NCI-H2029 treated with DMSO at 0.1 percent for 48 hours (cell line): ENCODE measurements around the gene KCNIP1.

ENCODE experiments used
- DNase-seq: peaks from one replicate; lab custom pipeline; 2025; lab: John Stamatoyannopoulos, UW

Gene KCNIP1

GRCh38 chr5:170597109-170597751 lies 93.4 kb downstream of the KCNIP1 start:
- DNase-seq, result no peak

GRCh38 chr5:170597872-170598271 lies 94.1 kb downstream of the KCNIP1 start:
- DNase-seq, result no peak

DNA sequence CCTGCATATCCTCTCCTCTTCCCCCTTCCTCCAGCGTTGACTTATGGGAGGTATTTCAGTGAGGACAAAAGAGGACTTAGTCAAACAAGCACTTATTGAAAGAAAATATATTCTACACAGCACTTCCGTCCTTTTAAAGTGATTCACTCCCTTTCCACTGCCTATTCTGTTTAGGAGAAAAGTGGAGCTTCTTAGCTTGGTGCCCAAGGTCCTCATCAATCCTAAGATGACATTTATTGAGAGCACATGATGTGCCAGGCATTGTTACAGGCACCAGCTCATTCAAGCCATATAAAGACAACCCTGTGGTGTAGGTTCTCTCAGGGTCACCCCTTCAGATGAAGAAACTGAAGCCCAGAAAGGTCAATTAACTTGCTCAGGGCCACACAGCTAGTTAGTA lies 95.9 kb downstream of the KCNIP1 start:
- no peak for DNase-seq

DNA sequence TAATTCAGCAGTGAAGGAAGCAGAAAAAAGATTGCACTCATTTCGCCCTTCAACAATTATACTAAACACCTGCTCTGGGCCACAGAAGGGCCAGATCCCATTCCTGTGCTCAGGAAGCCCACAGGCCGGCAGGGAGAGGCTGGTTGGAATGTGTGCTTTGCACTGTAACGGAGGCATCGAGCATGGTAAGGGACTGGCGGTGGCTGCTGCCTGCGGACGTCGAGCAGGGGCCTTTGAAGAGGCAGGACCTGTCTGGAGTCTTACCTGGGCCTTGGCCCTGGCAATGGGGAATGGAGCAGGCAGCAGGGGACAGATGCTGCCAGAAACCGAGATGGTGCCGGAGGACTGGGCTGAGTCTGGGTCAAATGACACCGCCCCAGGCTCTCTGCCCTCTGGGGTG lies 97.8 kb downstream of the KCNIP1 start:
- no peak for DNase-seq

- DNase-seq, result no peak
These were observed 99.3 kb downstream of the KCNIP1 start for GRCh38 chr5:170603109-170603508.

DNA sequence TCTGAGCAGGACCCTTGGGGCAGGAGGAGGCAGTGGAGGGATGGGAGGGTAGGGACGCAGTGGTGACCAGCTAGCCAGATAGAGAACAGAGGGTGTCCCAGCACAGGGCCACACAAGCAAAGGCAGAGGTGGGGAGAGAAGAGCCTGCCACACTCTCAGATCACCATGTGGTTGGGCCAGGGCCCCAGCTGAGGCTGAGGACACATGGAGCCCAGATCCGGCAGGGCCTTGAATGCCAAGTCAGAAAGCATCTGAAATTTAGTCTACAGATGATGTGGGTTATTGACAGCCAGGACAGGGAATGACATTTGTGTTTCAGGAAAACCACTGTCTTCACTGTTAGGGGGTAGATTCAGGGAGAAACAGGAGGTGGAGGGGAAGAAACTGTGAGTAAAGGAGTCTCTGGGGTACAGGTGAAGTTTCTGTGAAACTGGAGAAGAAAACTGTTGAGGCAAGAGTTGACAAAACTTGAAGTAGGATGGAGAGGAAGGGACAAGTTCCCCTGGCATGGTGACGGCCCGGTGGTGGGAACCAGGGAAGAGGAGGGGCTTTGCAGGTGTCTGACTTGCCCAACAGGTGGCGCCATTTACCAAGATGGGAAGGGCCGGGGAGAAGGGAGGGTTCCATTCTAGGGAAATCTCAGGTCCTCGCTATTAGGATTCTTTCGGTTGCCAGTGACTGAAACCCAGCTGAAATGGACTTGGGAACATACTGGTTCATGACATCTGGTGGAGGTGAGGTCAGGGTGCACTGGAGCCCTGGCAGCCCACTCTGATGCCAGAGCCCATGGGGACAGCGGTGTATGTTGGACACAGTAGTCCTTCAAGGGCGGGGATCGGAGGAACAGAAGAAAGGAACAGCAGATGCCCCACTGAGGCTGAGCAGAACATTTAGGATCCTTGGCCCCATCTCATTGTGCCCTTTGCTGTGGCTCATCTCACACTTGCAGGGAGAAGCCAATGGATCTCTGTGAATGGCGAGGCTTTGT lies 100.1 kb downstream of the KCNIP1 start:
- DNase-seq, result peak; percentile 16

GRCh38 chr5:170606941-170607340 lies 103.1 kb downstream of the KCNIP1 start:
- no peak for DNase-seq

DNA sequence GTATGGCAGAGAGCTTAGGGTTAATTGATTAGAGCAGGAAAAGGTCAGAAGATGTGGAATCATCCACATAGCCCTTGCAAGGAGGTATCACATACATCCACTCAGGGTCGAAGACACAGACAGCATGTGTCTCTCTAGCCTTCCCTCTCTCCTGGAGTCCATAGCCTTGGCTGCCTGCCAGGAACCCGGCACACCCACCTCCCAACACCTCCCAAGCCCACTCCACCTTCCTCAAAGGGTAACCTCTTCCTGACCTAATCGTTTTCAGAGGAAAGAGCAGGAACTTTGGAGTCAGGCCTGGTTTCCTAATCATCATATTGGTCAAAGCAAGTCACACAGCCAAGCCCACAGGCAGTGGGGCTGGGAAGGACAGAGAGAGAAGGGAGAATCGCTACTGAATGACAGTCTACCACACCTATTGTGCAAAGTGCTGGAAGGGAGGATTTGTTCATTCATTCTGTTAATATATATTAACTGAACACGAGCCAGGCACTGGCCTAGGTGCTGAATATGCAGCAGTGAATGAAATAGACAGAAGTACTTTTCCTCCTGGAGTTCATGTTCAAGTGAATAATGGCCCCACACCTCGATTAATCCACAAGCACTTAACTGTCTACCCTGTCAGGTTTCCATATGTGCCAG lies 107.8 kb downstream of the KCNIP1 start:
- no peak for DNase-seq

GRCh38 chr5:170612256-170612678 lies 108.4 kb downstream of the KCNIP1 start:
- DNase-seq, result no peak

GRCh38 chr5:170614065-170614490 lies 110.3 kb downstream of the KCNIP1 start:
- DNase-seq, result no peak

DNA sequence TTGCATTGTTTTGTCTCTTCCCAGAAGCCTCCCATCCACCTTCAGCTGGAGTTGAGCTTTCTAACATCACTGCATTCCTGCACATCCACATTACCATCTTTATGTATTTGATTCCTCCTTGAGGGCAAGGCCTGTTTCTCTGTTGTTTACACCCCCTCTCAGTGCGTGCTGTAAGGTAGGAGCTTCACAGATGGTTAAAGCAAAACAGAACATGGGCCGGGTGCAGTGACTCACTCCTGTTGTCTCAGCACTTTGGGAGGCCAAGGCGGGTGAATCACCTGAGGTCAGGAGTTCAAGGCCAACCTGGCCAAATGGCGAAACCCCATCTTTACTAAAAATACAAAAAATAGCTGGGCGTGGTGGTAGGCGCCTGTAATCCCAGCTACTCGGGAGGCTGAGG lies 110.9 kb downstream of the KCNIP1 start:
- DNase-seq, result no peak

DNA sequence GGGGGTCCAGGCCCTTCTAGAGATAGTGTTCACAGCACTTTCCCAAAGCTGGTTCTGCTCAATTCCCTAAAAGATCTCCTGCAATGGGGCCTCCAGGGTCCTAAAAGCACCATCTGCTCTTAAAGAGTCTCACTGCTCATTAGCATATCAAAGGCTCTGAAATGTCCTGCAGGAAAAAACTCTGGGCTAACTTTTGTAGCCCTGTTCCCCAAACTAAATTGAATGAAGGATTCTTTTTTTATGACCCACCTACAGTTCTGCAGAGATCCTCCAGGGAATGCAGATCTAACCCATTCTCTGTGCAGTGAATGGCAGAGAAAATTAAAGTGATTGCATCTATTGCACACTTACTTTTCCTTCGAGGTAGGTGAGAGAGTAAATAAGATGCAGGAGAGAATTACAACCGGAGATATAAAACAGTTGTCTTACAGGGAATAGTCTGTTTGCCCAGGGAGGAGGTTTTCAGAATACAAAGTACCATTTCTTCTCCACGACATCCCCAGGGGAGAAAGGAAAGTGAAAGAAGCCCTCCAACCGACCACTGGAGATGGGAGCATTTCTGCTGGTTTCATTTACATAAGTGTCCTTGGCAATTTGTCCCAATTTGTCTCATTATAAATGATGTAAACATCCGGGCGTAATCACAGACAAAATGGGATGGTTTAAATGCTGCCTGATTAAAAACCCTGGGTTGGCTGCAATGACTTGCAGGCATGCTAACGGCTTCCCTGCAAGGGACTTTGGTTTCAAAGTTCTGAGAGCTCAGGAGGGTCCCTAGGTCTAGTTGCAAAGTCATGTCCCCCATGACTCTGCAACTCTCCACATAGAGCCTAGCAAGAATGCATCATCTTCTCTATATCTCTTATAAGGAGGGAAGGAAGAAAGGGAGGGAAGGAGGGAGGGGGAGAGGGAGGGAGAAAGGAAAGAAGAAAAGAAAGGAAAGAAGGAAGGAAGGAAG lies 114.0 kb downstream of the KCNIP1 start:
- DNase-seq, result no peak

DNA sequence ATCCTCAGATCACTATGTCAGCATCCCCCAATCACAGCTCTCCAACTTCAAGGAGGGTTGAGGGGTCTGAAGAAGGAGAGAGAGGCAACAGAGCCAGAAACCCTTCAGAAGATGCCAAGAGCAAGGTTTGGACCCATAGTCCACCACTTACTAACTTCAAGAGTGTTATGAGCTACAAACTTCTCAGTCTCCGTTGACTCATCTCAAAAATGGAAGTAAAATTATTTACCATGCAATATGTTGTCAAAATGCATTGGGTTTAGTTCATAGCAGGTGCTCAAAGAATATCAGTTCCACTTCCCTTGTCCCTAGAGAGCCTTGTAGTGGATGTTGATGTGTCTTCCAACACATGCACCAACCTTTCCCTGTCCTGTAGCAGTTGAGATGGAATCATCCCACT lies 116.0 kb downstream of the KCNIP1 start:
- DNase-seq, result no peak

DNA sequence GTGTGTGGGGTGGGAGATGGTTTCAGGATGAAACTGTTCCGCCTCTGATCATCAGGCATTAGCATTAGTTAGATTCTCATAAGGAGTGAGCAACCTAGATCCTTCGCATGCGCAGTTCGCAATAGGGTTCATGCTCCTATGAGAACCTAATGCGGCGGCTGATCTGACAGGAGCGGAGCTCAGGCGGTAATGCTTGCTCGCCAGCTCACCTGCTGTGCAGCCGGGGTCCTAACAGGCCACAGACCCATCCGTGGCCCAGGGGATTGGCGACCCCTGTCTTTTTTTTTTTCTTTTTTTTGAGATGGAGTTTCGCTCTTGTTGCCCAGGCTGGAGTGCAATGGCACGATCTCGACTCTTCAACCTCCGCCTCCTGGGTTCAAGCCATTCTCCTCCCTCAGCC lies 119.1 kb downstream of the KCNIP1 start:
- DNase-seq, result no peak

DNA sequence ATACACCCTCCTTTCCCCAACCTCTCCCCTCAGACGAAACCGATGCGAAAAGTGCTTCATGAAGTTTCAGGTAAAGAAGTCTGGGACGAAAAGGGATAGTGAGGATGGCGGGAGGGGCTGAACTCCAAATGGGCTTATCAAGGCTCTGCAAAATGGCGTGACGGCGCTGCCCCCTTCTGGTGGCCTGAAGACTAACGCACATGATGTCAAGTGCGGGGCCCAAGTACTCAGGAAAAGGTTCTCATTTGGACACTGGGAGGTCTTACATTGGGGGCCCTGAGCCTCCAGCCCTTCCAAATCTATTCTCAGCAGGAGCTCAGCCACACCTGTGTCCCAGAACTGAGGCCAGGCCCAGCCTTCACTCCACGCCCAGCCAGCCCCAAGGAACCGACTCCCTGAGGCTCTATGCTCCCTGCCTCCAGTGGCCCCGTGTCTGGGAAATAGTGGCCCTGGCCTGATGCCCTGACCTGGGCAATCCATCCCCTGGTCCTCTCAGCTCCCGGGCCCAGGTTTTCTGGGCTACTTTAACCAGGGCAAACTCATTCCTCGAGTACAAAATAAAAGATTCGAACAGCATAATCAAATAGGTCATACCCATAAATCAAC lies 119.9 kb downstream of the KCNIP1 start:
- DNase-seq, result peak; percentile 42

- DNase-seq, result no peak
These were observed 121.7 kb downstream of the KCNIP1 start for GRCh38 chr5:170625221-170626165.

GRCh38 chr5:170626507-170627150 lies 122.8 kb downstream of the KCNIP1 start:
- DNase-seq, result no peak

GRCh38 chr5:170627271-170627670 lies 123.5 kb downstream of the KCNIP1 start:
- no peak for DNase-seq

GRCh38 chr5:170628028-170628427 lies 124.2 kb downstream of the KCNIP1 start:
- DNase-seq, result no peak
